D721Med (cell line): Measurements from ENCODE around the gene RNF213.

Experiments used
- DNase-seq: peaks from one replicate; pipeline ENCODE4 v3.0.0; 2011; ENCODE audit warnings: low spot score; ENCODE audit not compliant: insufficient read length
- FAIRE-seq: peaks from 2 replicates; lab custom pipeline; 2011; peaks lifted over from hg19 to GRCh38; lab: Jason Lieb, UNC
- TF ChIP-seq, protein P1 (sequence below): IDR thresholded peaks from 2 replicates; pipeline ENCODE4 v1.5.1; 2012; ENCODE audit warnings: mild to moderate bottlenecking, control low read depth; ENCODE audit not compliant: insufficient read depth; ENCODE audit errors: missing control alignments

The RNF213 gene

DNA sequence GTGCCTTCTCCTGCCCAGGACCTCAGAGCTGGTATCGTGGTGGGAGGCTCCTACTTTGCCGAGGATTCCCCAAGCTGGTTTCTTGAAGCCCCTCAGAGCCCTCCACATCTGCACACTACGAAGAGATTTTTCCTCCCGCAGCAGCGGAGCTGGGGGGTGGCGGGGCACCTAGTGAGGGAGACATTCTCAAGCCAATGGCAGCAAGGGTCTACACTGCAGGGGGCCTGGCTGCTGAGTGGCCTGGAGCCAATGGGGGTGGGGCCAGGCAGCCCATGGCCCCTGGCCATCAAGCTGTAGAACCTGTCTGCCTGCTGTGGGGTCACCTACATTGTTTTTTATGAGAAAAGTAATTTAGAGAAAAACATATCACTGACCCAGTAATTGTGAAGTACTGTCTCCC lies 35.4 kb upstream of the RNF213 start:
- DNase-seq (no peak), FAIRE-seq (no peak)

DNA sequence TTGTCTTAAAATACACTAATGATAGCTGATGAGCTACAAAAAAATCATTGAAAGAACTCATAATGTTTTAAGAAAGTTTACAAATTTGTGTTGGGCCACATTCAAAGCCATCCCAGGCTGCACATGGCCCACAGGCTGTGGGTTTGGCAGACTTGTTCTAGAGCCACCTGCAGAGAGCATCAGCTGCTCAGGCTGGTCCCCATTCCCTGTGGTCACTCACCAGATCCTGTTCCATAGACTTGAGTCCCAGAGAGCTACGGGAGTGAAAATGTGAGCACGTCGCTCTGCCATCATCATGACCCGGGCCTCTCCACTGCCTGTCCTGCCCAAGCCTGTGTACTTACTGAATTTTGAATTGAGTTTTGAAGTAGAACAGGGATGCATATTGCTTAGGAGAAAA lies 33.5 kb upstream of the RNF213 start:
- FAIRE-seq (no peak), DNase-seq (no peak)

More for the DNA sequence above, 35.4 kb upstream of the RNF213 start:
- TF ChIP-seq, protein P1, sequence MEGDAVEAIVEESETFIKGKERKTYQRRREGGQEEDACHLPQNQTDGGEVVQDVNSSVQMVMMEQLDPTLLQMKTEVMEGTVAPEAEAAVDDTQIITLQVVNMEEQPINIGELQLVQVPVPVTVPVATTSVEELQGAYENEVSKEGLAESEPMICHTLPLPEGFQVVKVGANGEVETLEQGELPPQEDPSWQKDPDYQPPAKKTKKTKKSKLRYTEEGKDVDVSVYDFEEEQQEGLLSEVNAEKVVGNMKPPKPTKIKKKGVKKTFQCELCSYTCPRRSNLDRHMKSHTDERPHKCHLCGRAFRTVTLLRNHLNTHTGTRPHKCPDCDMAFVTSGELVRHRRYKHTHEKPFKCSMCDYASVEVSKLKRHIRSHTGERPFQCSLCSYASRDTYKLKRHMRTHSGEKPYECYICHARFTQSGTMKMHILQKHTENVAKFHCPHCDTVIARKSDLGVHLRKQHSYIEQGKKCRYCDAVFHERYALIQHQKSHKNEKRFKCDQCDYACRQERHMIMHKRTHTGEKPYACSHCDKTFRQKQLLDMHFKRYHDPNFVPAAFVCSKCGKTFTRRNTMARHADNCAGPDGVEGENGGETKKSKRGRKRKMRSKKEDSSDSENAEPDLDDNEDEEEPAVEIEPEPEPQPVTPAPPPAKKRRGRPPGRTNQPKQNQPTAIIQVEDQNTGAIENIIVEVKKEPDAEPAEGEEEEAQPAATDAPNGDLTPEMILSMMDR, result no peak

DNA sequence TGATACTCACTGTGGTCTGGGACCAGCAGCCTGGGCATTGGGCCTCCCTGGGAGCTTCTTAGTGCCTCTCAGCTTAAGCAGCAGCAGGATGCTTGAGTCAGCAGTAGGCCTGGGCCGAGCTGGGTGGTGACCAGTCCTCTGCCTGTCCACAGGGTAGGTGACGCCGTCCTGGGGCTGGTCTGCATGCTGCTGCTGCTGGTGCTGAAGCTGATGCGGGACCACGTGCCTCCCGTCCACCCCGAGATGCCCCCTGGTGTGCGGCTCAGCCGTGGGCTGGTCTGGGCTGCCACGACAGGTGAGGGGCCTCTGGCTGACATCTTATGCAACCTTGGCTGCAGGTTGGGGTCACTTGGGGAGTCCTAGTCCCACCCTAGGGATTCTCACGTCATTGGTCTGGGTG lies 33.0 kb upstream of the RNF213 start:
- FAIRE-seq (no peak), DNase-seq (no peak)
- TF ChIP-seq, protein P1, result no peak

More for the DNA sequence above, 33.5 kb upstream of the RNF213 start:
- TF ChIP-seq, protein P1, result no peak

DNA sequence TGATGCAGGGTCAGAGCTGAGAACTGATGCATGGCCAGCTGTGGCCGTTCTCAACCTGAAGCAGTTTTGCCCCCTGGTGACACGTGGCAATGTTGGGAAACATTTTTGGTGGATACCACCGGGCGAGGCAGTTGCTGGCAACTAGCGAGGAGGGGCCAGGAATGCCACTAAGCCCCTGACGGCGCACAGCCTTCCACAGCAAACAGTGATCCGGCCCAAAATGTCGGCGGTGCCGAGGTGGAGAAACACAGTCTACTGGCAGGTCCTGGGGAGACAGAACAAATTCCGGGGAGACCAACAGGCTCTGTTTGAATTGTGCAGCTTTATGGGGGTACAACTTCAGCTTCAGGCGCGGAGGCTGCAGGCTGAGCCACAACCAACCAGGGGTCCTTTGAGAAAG lies 32.2 kb upstream of the RNF213 start:
- no peak for FAIRE-seq
- TF ChIP-seq, protein P1, result no peak
- DNase-seq, result no peak

DNA sequence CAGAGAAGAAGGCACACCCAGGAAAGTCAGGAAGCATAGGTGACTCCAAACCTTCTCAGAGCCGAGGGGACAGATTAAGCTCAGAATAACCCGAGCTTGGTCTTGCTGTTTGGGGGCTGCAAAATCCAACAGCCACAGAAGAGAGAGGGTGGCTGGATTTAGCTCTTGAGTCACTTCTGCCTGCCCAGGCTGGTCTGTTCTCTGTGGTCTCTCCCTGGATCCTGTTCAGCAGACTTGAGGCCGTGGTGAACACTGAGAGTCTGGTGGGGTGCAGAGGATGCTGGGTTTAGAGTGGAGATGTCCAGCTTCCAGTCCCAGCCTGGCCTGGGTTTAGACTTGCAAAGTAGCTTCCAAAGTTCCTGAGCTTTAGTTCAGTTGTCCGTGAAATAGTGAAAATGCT lies 31.6 kb upstream of the RNF213 start:
- TF ChIP-seq, protein P1, result no peak
- FAIRE-seq (no peak), DNase-seq (no peak)

DNA sequence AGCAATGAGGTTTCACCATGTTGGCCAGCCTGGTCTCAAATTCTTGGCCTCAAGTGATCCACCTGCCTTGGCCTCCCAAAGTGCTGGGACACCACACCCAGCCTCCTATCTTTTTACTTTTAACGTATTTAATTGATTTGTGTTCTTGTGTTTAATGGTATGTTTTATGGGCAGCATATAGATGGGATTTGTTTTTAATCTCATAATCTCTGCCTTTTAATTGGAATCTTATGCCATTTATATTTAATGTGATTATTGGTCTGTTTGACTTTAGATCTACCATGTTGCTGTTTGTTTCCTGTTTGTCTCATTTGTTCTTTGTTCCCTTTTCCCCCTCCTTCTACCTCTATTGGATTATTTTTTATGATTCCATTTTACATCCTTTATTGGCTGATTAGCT lies 28.2 kb upstream of the RNF213 start:
- TF ChIP-seq, protein P1, result no peak
- no peak for DNase-seq
- FAIRE-seq, result no peak

DNA sequence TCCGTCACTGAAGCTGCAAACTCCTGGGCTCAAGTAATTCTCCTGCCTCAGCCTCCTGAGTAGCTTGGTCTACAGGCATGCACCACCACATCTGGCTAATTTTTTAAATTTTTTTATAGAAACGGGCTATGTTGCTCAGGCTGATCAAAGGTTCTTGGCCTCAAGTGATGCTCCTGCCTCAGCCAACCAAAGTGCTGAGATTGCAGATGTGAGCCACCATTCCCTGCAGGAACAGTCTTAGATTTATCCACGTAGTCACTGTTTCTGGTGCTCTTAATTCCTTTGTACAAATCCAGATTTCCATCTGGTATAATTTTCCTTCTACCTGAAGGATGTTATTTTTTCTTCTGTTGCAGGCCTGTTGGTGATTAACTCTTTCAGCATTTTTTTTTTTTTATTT lies 27.4 kb upstream of the RNF213 start:
- no peak for DNase-seq
- TF ChIP-seq, protein P1, result no peak
- no peak for FAIRE-seq
